Measurements from ENCODE around the gene STX8.

The STX8 gene

DNA sequence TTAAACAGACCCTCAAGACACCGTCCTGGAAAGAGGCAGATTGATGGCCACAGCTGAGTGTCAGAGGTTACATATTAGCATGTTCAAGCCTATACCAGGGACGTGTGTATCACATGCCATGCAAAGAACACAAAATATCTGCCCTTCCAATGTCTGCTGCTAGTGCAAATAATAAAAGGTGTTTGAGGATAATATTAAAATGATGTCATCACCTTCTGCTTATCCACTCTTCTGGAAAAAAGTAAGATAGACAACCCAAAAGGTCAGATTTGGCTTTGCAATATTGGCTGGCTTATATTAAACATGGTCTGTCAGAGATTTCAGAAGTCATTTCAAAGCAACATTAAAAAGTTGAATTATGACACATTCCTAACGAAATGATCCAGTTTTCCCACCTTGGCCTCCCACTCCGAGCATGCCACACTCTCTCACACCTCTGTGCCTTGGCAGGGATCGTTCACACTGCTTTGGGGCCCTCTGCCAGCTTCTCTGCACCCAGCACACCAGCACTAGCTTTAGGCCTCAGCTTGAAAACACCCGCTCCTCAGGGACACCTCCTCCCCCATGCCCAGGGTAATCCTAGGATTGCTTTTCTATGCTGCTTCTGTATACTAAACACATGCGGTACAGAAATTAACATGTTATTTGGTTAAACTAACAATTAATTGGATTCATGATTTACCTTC is 306.1 kb downstream of the STX8 start (continued):
- TF ChIP-seq, protein P1, sequence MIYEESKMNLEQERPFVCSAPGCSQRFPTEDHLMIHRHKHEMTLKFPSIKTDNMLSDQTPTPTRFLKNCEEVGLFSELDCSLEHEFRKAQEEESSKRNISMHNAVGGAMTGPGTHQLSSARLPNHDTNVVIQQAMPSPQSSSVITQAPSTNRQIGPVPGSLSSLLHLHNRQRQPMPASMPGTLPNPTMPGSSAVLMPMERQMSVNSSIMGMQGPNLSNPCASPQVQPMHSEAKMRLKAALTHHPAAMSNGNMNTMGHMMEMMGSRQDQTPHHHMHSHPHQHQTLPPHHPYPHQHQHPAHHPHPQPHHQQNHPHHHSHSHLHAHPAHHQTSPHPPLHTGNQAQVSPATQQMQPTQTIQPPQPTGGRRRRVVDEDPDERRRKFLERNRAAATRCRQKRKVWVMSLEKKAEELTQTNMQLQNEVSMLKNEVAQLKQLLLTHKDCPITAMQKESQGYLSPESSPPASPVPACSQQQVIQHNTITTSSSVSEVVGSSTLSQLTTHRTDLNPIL (CRISPR knock-in tag; IDR thresholded peaks at IDR 0.05; ENCODE audit: low read depth) = no peak
- TF ChIP-seq ESRRG (CRISPR knock-in tag; IDR thresholded peaks at IDR 0.05) (no peak), OSR1 (CRISPR knock-in tag; IDR thresholded peaks at IDR 0.05) (no peak), ZNF565 (CRISPR knock-in tag; conservative IDR thresholded peaks at IDR 0.05; ENCODE audit: low read depth) (no peak), GLIS3 (CRISPR knock-in tag; IDR thresholded peaks at IDR 0.05) (no peak)

DNA sequence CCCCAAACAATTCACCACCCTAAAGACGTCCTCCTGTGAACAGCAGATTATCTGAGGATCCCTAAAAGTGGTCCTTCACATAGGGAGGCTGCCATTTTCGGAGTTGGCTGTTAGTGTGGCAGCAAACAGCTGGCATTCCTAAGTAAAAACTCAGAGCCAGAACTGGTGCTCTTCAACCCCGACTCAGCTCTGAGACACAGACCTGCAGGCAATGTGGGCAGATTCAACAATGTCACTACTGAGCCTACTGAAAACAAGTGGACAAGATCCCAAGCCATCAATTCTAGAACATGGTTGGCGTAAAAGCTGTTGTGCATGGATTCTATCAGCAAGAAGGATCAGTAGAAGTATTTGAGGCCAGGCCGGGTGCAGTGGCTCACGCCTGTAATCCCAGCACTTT is 307.1 kb downstream of the STX8 start:
- no peak for ATAC-seq
- TF ChIP-seq, protein P2, sequence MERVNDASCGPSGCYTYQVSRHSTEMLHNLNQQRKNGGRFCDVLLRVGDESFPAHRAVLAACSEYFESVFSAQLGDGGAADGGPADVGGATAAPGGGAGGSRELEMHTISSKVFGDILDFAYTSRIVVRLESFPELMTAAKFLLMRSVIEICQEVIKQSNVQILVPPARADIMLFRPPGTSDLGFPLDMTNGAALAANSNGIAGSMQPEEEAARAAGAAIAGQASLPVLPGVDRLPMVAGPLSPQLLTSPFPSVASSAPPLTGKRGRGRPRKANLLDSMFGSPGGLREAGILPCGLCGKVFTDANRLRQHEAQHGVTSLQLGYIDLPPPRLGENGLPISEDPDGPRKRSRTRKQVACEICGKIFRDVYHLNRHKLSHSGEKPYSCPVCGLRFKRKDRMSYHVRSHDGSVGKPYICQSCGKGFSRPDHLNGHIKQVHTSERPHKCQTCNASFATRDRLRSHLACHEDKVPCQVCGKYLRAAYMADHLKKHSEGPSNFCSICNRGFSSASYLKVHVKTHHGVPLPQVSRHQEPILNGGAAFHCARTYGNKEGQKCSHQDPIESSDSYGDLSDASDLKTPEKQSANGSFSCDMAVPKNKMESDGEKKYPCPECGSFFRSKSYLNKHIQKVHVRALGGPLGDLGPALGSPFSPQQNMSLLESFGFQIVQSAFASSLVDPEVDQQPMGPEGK (CRISPR knock-in tag; IDR thresholded peaks at IDR 0.05; ENCODE audit: borderline replicate concordance) = no peak
- TF ChIP-seq ZFP3 (CRISPR knock-in tag; IDR thresholded peaks at IDR 0.05) = no peak
- no peak for TF ChIP-seq TOX (CRISPR knock-in tag; IDR thresholded peaks at IDR 0.05; ENCODE audit: borderline replicate concordance)
- no peak for TF ChIP-seq ZFP30 (CRISPR knock-in tag; IDR thresholded peaks at IDR 0.05)
- TF ChIP-seq, protein P3, sequence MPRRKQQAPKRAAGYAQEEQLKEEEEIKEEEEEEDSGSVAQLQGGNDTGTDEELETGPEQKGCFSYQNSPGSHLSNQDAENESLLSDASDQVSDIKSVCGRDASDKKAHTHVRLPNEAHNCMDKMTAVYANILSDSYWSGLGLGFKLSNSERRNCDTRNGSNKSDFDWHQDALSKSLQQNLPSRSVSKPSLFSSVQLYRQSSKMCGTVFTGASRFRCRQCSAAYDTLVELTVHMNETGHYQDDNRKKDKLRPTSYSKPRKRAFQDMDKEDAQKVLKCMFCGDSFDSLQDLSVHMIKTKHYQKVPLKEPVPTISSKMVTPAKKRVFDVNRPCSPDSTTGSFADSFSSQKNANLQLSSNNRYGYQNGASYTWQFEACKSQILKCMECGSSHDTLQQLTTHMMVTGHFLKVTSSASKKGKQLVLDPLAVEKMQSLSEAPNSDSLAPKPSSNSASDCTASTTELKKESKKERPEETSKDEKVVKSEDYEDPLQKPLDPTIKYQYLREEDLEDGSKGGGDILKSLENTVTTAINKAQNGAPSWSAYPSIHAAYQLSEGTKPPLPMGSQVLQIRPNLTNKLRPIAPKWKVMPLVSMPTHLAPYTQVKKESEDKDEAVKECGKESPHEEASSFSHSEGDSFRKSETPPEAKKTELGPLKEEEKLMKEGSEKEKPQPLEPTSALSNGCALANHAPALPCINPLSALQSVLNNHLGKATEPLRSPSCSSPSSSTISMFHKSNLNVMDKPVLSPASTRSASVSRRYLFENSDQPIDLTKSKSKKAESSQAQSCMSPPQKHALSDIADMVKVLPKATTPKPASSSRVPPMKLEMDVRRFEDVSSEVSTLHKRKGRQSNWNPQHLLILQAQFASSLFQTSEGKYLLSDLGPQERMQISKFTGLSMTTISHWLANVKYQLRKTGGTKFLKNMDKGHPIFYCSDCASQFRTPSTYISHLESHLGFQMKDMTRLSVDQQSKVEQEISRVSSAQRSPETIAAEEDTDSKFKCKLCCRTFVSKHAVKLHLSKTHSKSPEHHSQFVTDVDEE (CRISPR knock-in tag; IDR thresholded peaks at IDR 0.05) = no peak
- no peak for TF ChIP-seq ESRRG (CRISPR knock-in tag; IDR thresholded peaks at IDR 0.05)
- no peak for TF ChIP-seq OSR1 (CRISPR knock-in tag; IDR thresholded peaks at IDR 0.05)
- TF ChIP-seq RARB (CRISPR knock-in tag; IDR thresholded peaks at IDR 0.05) = no peak
- no peak for TF ChIP-seq ZNF8 (CRISPR knock-in tag; IDR thresholded peaks at IDR 0.05)
- TF ChIP-seq ARNTL (CRISPR knock-in tag; IDR thresholded peaks at IDR 0.05; ENCODE audit: borderline replicate concordance, low read depth) = no peak
- TF ChIP-seq ISL1 (CRISPR knock-in tag; IDR thresholded peaks at IDR 0.05) = no peak
- no peak for TF ChIP-seq ZNF70 (CRISPR knock-in tag; IDR thresholded peaks at IDR 0.05)
- no peak for TF ChIP-seq ZNF565 (CRISPR knock-in tag; conservative IDR thresholded peaks at IDR 0.05; ENCODE audit: low read depth)
- TF ChIP-seq, protein P1 (CRISPR knock-in tag; IDR thresholded peaks at IDR 0.05; ENCODE audit: low read depth) = no peak
- TF ChIP-seq, protein P4, sequence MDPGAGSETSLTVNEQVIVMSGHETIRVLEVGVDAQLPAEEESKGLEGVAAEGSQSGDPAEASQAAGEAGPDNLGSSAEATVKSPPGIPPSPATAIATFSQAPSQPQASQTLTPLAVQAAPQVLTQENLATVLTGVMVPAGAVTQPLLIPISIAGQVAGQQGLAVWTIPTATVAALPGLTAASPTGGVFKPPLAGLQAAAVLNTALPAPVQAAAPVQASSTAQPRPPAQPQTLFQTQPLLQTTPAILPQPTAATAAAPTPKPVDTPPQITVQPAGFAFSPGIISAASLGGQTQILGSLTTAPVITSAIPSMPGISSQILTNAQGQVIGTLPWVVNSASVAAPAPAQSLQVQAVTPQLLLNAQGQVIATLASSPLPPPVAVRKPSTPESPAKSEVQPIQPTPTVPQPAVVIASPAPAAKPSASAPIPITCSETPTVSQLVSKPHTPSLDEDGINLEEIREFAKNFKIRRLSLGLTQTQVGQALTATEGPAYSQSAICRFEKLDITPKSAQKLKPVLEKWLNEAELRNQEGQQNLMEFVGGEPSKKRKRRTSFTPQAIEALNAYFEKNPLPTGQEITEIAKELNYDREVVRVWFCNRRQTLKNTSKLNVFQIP (CRISPR knock-in tag; IDR thresholded peaks at IDR 0.05; ENCODE audit: borderline replicate concordance, low read depth) = no peak

DNA sequence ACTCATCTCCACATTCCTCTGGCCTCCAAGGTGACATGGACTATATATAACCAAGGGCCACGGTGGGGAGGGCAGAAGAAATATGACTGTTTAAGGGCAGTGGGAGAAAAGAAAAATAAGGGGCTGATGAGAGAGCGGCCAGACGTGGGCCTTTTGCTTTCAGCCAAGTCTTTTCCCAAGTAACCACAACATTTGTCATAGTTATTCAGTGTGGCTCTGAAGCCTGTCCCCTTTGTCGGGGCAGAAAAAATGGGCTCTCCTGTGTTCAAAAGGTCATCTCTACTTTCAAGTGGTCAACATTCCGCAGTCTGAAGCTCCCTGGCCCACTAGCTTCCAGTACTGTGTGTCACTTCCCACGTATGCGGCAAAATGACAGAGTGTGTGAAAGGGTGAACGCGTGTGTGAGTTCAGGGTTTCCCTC is 308.9 kb downstream of the STX8 start:
- ATAC-seq = no peak
- TF ChIP-seq GLIS3 (CRISPR knock-in tag; IDR thresholded peaks at IDR 0.05) = no peak
- TF ChIP-seq ZNF70 (CRISPR knock-in tag; IDR thresholded peaks at IDR 0.05) = no peak
- TF ChIP-seq SNAI2 (CRISPR knock-in tag; IDR thresholded peaks at IDR 0.05) = no peak
- TF ChIP-seq ZC3H10 (CRISPR knock-in tag; IDR thresholded peaks at IDR 0.05) = no peak
- TF ChIP-seq PPARA (CRISPR knock-in tag; IDR thresholded peaks at IDR 0.05; ENCODE audit: borderline replicate concordance) = no peak
- no peak for TF ChIP-seq ZNF8 (CRISPR knock-in tag; IDR thresholded peaks at IDR 0.05)
